Measurements from ENCODE around the gene ANKRD23.

DNA sequence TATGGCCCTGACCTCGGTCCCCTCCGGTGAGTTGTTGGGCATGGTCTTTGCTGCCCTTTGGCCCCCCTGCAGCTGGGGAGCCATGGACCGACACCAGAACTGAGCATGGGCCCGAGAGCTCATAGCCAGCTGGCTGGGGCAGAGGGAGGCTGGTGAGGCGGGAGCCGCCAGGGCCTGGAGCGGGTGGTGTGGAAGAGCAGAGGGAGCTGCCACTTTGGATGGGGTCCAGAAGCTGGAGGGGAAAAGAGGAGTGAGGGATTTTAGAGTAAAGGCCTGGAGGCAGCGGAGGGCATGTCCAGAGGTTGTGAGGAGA is 44.2 kb downstream of the ANKRD23 start:
- TF ChIP-seq, protein P1, sequence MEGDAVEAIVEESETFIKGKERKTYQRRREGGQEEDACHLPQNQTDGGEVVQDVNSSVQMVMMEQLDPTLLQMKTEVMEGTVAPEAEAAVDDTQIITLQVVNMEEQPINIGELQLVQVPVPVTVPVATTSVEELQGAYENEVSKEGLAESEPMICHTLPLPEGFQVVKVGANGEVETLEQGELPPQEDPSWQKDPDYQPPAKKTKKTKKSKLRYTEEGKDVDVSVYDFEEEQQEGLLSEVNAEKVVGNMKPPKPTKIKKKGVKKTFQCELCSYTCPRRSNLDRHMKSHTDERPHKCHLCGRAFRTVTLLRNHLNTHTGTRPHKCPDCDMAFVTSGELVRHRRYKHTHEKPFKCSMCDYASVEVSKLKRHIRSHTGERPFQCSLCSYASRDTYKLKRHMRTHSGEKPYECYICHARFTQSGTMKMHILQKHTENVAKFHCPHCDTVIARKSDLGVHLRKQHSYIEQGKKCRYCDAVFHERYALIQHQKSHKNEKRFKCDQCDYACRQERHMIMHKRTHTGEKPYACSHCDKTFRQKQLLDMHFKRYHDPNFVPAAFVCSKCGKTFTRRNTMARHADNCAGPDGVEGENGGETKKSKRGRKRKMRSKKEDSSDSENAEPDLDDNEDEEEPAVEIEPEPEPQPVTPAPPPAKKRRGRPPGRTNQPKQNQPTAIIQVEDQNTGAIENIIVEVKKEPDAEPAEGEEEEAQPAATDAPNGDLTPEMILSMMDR (IDR thresholded peaks at IDR 0.05) = no peak
- TF ChIP-seq POLR2AphosphoS5 (IDR thresholded peaks at IDR 0.05; ENCODE audit: insufficient read depth in 1 of 2, low read depth in 1 of 2) (no peak), POLR2A (IDR thresholded peaks at IDR 0.05) (no peak)

All from vagina (tissue), 2 donors.